GM12872 (cell line): ENCODE results near the gene CDH4.

Source experiments
- TF ChIP-seq, protein P1 (sequence below): IDR thresholded peaks from 3 replicates; pipeline ENCODE4 v1.5.1; 2011; ENCODE audit warnings: low read depth, mild to moderate bottlenecking, low read length, moderate library complexity; ENCODE audit not compliant: insufficient read depth

The CDH4 gene

GRCh38 chr20:61924211-61924857 lies 672.3 kb downstream of the CDH4 start:
- TF ChIP-seq, protein P1, sequence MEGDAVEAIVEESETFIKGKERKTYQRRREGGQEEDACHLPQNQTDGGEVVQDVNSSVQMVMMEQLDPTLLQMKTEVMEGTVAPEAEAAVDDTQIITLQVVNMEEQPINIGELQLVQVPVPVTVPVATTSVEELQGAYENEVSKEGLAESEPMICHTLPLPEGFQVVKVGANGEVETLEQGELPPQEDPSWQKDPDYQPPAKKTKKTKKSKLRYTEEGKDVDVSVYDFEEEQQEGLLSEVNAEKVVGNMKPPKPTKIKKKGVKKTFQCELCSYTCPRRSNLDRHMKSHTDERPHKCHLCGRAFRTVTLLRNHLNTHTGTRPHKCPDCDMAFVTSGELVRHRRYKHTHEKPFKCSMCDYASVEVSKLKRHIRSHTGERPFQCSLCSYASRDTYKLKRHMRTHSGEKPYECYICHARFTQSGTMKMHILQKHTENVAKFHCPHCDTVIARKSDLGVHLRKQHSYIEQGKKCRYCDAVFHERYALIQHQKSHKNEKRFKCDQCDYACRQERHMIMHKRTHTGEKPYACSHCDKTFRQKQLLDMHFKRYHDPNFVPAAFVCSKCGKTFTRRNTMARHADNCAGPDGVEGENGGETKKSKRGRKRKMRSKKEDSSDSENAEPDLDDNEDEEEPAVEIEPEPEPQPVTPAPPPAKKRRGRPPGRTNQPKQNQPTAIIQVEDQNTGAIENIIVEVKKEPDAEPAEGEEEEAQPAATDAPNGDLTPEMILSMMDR: no peak

- TF ChIP-seq, protein P1: no peak
Observed at GRCh38 chr20:61924858-61925554, 672.9 kb downstream of the CDH4 start.

DNA sequence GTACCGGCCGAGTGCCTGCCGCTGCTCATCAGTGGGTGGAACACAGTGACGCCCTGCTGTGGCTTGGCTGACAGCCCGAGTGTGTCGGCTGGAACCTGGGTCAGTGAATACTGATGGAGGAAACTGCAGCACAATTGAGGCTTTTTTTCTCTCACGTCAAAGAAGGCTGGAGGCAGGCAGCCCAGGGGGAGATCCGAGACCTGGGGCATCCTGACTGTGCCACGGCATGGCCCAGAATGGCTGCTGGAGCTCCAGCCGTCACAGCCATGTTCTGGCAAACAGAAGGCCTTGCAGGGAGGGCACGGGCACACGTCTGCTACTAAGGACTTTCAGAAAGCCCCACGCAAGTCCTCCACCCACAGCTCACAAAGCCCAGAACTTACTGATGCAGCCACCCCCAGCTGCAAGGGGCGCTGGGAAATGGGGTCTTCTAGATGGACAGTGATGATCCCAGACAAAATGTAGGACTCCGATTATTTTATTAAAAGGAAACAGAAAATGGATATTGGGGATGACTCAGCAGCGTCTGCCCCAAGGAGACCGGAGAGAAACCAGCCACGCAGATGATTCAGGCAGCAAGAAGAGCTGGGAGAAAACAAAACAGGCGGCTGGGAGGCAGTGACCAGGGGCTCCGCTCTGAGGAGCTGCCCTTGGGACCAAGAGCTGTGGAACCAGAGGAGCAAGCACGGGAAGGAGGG lies 673.6 kb downstream of the CDH4 start:
- TF ChIP-seq, protein P1: no peak

- TF ChIP-seq, protein P1: no peak
Observed at GRCh38 chr20:61926253-61926613, 674.2 kb downstream of the CDH4 start.

DNA sequence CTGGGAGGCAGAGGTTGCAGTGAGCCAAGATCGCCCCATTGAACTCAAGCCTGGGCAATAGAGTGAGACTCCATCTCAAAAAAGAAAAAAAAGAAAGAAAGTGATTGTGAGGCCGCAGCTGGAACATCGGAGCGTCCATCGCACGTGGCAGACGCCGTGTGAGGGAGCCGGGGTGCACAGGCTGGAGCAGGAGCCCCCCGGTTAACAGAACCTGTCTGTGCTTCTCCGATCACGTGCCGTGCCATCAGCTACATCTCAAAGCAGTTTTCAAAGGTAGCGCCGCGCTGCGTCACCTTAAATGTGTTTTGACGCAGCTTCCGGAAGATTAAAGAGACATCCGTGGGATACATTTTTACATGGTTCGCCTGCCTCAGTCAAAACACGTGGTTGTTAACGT lies 674.7 kb downstream of the CDH4 start:
- TF ChIP-seq, protein P1: no peak

- TF ChIP-seq, protein P1: no peak
Observed at GRCh38 chr20:61927193-61927825, 675.2 kb downstream of the CDH4 start.
